ENCODE data around the gene PARD6G. TPM values are rescaled to one million over a fixed set of nuclear protein-coding genes. Genes with fewer than 3 reads are reported as not detected.

The PARD6G gene
- total RNA-seq, 4 donors from 2014 or later: 33.3 to 64.1 (median 46.2) TPM

DNA sequence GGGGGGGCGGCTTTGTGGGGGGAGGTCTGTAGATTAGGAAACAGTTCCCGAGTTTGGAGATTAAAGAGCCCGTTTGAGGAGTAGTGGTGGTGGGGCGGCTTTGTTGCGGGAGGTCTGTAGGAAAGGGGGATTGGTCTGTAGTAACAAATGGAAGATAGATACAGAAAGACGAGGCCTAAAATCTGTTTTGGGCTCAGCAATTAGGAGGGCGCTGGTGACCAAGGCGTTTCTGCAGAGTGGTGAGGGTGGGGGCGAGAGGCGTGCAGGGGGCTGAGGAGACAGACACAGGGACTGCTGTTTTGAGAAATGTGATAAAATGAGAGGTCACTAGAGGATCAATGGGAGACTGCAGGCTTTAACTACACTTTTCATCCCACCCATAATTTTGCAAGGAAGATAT, 139.9 kb downstream of the PARD6G start:
- intact Hi-C loops (cut with DNase I): no loop called here
- peaks cover 9 to 13% of the 10 kb centered on the region in 2 donors for H3K4me1 ChIP-seq
- no peaks in the 10 kb centered on the region for H3K27me3 ChIP-seq
- no peak for TF ChIP-seq POLR2A (IDR thresholded peaks at IDR 0.05)
- TF ChIP-seq, protein P1, sequence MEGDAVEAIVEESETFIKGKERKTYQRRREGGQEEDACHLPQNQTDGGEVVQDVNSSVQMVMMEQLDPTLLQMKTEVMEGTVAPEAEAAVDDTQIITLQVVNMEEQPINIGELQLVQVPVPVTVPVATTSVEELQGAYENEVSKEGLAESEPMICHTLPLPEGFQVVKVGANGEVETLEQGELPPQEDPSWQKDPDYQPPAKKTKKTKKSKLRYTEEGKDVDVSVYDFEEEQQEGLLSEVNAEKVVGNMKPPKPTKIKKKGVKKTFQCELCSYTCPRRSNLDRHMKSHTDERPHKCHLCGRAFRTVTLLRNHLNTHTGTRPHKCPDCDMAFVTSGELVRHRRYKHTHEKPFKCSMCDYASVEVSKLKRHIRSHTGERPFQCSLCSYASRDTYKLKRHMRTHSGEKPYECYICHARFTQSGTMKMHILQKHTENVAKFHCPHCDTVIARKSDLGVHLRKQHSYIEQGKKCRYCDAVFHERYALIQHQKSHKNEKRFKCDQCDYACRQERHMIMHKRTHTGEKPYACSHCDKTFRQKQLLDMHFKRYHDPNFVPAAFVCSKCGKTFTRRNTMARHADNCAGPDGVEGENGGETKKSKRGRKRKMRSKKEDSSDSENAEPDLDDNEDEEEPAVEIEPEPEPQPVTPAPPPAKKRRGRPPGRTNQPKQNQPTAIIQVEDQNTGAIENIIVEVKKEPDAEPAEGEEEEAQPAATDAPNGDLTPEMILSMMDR (IDR thresholded peaks at IDR 0.05): no peak
- H3K9me3 ChIP-seq: no peaks in the 10 kb centered on the region
- DNase-seq: no peak
- H3K4me3 ChIP-seq (replicated peaks in 1 of 3): no peak overlapping the region
- WGBS, 2 donors: 67 to 71% methylated on average over 10 of the region's 10 CpGs
- H3K27ac ChIP-seq: no peak overlapping the region
- H3K36me3 ChIP-seq: no peaks in the 10 kb centered on the region

Other genes with a start within 250 kb of the PARD6G start
- gene RBFA, start 213.1 kb downstream of the PARD6G start, total RNA-seq: 10 to 100 TPM; 23.5 to 36.5 (median 35.2) TPM
- 10 to 100 TPM; 16.4 to 28.4 (median 17.8) TPM for gene ADNP2, start 138.3 kb downstream of the PARD6G start, total RNA-seq

Measured in thyroid gland (tissue), 4 donors.